Thymus (tissue), 11 donors: ENCODE measurements around the gene CX3CL1. TPM values are rescaled to one million over a fixed set of nuclear protein-coding genes. Genes with fewer than 3 reads are reported as not detected.
"Not testable (repeated sequence)": the region's sequence is repeated elsewhere in the genome, so short reads cannot be mapped to it uniquely, and the experiment has no call there.

Experiments used
- DNase-seq, 9 donors: peaks; one replicate each; pipeline ENCODE4 v3.0.0-alpha.2; 2013; ENCODE audit warnings: low spot score in 9 of 9, low read depth in 6 of 9, missing footprints in 1 of 9
- H3K27ac ChIP-seq, 2 donors: one replicate each; pipeline ENCODE4 v1.5.1; 2013; ENCODE audit warnings: control low read depth in 1 of 2, low read depth in 1 of 2, low read length in 1 of 2, mild to moderate bottlenecking in 1 of 2, moderate library complexity in 1 of 2
- H3K27me3 ChIP-seq, 2 donors: one replicate each; pipeline ENCODE4 v1.5.1; 2013; ENCODE audit warnings: low read length in 1 of 2; ENCODE audit not compliant: control insufficient read depth in 2 of 2, insufficient read depth in 1 of 2
- H3K36me3 ChIP-seq, 2 donors: one replicate each; pipeline ENCODE4 v1.5.1; 2013; ENCODE audit warnings: low read length in 1 of 2, mild to moderate bottlenecking in 1 of 2, moderate library complexity in 1 of 2; ENCODE audit not compliant: control insufficient read depth in 2 of 2, insufficient read depth in 2 of 2
- H3K4me1 ChIP-seq, 2 donors: one replicate each; pipeline ENCODE4 v1.5.1; 2013; ENCODE audit warnings: low read length in 2 of 2; ENCODE audit not compliant: control insufficient read depth in 2 of 2, insufficient read depth in 2 of 2
- H3K4me3 ChIP-seq, 2 donors: one replicate each; pipeline ENCODE4 v1.5.1; 2013; ENCODE audit warnings: low read length in 2 of 2, control low read depth in 1 of 2, mild to moderate bottlenecking in 1 of 2
- H3K9me3 ChIP-seq, 2 donors: one replicate each; pipeline ENCODE4 v1.5.1; 2013; ENCODE audit warnings: low read length in 1 of 2, mild to moderate bottlenecking in 1 of 2; ENCODE audit not compliant: control insufficient read depth in 2 of 2, insufficient read depth in 1 of 2
- WGBS: extraction: QIAGEN DNeasy Blood & Tissue Kit; methylation state at CpG from one replicate; pipeline ENCODE4 v1.1.7; 2013; 5-methylcytosine and 5-hydroxymethylcytosine counted together
- polyA plus RNA-seq: library from polyadenylated mRNA; stranded (reverse); fragments of 200-250 nt; gene quantifications from one replicate; pipeline ENCODE4 v1.2.3, GENCODE V29; 2013
- total RNA-seq: library from RNA; stranded (reverse); fragments of 120-200 nt; gene quantifications from one replicate; pipeline ENCODE4 v1.2.4, GENCODE V29; 2013
- donor health status: healthy.

CX3CL1 gene
- total and polyA plus RNA-seq, 2 donors: 1.4 to 7.2 TPM

- no peak for DNase-seq
Observed at GRCh38 chr16:57394444-57394843, 22.2 kb downstream of the CX3CL1 start.

GRCh38 chr16:57395026-57395425, 22.7 kb downstream of the CX3CL1 start:
- no peaks in the 10 kb centered on the region for H3K36me3 ChIP-seq
- no peaks in the 10 kb centered on the region for H3K27me3 ChIP-seq
- H3K4me1 ChIP-seq: no peaks in the 10 kb centered on the region
- H3K4me3 ChIP-seq: no peak overlapping the region
- peaks cover 0 to 5% of the 10 kb centered on the region in 2 donors for H3K9me3 ChIP-seq
- DNase-seq: no peak
- 96% methylated on average over 5 of the region's 5 CpGs for WGBS
- no peak overlapping the region for H3K27ac ChIP-seq

More at GRCh38 chr16:57394444-57394843, 22.2 kb downstream of the CX3CL1 start:
- Histone ChIP-seq H3K4me1 (no peaks in the 10 kb centered on the region), H3K9me3 (peaks cover 0 to 5% of the 10 kb centered on the region in 2 donors), H3K36me3 (no peaks in the 10 kb centered on the region), H3K27ac (no peak overlapping the region), H3K4me3 (no peak overlapping the region), H3K27me3 (no peaks in the 10 kb centered on the region)
- 86% methylated on average over 7 of the region's 7 CpGs for WGBS

DNA sequence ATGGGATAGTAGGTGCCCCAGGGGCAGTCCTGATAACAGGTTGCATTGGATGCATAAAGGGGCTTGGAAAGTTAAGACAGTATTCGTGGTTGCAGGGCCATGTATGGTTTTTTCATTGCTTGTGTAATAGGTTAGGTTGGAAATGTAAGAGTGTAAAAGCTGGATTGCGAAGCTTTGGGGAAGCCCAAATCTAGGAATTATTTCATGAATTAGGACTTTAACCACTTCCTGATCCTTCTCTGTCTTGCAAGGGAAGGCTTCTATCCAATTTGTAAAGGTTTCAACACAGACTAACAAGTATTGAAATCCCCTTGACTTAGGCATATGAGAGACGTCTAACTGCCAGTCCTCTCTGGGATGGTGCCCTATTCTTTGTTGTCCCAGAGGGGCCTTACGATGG, 24.5 kb downstream of the CX3CL1 start:
- Histone ChIP-seq H3K4me3 (no peak overlapping the region), H3K9me3 (peaks cover 0 to 5% of the 10 kb centered on the region in 2 donors), H3K36me3 (no peaks in the 10 kb centered on the region), H3K27me3 (peaks cover 0 to 2% of the 10 kb centered on the region in 2 donors), H3K27ac (no peak overlapping the region), H3K4me1 (no peaks in the 10 kb centered on the region)
- DNase-seq: no peak
- WGBS: 97% methylated on average over 4 of the region's 4 CpGs

- DNase-seq: not testable (repeated sequence)
- 92% methylated on average over 4 of the region's 4 CpGs for WGBS
Observed at GRCh38 chr16:57397493-57397892, 25.2 kb downstream of the CX3CL1 start.

DNA sequence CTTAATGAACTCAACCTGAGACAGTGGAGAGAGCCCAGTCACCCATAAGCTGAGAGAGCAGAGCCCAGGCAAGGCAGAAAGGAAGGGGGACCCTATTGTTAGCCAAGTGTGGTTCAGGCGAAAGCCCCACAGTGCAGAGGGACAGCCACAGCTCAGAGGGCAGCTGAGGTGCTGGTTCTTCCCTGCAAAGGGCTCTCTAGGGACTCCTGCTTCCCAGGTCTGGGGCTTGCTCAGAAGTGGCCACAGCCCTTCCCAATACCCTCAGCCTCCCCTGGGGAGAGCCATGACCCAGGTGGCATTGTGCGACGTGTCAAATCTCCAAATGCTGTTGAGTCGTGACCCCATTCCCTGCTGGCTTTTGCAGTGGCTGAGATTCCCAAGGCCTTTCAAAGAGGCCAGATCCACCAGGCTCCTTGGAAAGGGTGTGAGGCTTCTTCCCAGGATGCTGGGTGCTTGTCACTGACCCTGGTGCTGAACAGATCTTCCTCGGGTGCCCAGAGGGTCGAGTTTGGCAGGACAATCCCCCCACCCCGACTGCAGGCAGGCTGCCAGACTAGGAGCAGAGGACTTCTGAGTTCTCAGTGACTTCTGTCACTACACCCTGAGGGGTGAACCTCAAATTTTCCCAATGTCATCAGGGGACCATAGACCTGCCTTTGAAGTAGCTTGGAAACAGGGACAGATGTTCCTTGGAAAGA, 29.8 kb downstream of the CX3CL1 start:
- peaks cover 0 to 19% of the 10 kb centered on the region in 2 donors for H3K27me3 ChIP-seq
- H3K4me3 ChIP-seq: no peak overlapping the region
- no peaks in the 10 kb centered on the region for H3K4me1 ChIP-seq
- no peaks in the 10 kb centered on the region for H3K9me3 ChIP-seq
- H3K36me3 ChIP-seq: no peaks in the 10 kb centered on the region
- no peak overlapping the region for H3K27ac ChIP-seq
- DNase-seq: no peak
- WGBS: 85% methylated on average over 7 of the region's 7 CpGs

More at GRCh38 chr16:57397493-57397892, 25.2 kb downstream of the CX3CL1 start:
- not testable (repeated sequence) for H3K27ac ChIP-seq, H3K9me3 ChIP-seq, H3K36me3 ChIP-seq, H3K27me3 ChIP-seq, H3K4me1 ChIP-seq, H3K4me3 ChIP-seq

DNA sequence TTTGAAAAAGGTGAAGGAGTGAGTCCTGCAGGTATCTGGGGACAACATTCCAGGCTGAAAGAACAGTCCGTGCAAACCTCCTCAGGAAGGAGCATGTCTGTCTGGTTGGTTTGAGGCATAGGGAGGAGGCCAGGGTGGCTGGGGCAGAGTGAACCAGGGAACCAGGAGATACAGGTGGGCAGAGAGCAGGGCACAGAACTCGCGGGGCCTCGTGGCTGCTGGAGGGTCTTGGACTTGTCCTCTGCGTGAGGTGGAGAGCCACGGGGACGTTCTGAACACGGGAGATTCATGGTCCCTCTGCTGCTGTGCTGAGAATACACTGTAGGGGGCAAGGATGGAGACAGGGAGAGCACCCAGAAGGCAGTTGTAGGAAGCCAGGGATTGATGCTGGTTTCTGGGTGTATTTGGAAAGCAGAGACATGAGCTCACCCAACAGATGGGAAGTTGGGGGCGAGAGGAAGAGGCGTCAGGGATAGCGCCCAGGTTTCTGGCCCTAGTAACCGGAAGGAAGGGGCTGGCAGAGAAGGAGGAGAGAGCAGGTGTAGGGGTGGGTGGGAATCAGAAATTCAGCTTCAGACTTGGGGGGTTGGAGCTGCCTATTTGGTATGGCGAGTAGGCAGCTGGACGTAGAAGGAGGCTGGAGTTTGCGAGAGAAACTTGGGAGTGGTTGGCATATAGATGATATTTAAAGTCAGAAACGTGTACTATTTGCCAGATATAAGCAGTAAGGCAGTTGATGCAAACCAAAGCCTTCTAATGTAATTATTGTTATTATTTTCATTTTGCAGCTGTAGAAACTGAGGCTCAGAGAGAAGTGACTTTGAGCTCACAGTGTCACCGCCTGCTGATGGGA, 31.9 kb downstream of the CX3CL1 start, which contains the start of gene CCL17:
Gene CCL17, plus strand, starts transcription at position 803 of the 853 bp plus-strand sequence. CDS start 9,166 bp downstream, outside the sequence.
- no peaks in the 10 kb centered on the region for H3K36me3 ChIP-seq
- 87% methylated on average over 17 of the region's 17 CpGs for WGBS
- no peaks in the 10 kb centered on the region for H3K9me3 ChIP-seq
- H3K4me1 ChIP-seq: no peaks in the 10 kb centered on the region
- no peak within 1 kb of the TSS for H3K4me3 ChIP-seq
- no peak for DNase-seq
- peaks cover 0 to 19% of the 10 kb centered on the region in 2 donors for H3K27me3 ChIP-seq
- no peak within 1 kb of the TSS for H3K27ac ChIP-seq

- 76% methylated on average over 3 of the region's 3 CpGs for WGBS
- H3K36me3 ChIP-seq: no peaks in the 10 kb centered on the region
- H3K27me3 ChIP-seq: peaks cover 0 to 19% of the 10 kb centered on the region in 2 donors
- H3K27ac ChIP-seq: no peak overlapping the region
- H3K4me1 ChIP-seq: no peaks in the 10 kb centered on the region
- H3K9me3 ChIP-seq: no peaks in the 10 kb centered on the region
- DNase-seq: no peak
- no peak overlapping the region for H3K4me3 ChIP-seq
Observed at GRCh38 chr16:57405097-57405496, 32.8 kb downstream of the CX3CL1 start.

- Histone ChIP-seq H3K27me3 (peaks cover 0 to 16% of the 10 kb centered on the region in 2 donors), H3K27ac (no peak overlapping the region), H3K9me3 (no peaks in the 10 kb centered on the region), H3K4me1 (peaks cover 0 to 5% of the 10 kb centered on the region in 2 donors), H3K36me3 (no peaks in the 10 kb centered on the region), H3K4me3 (no peak overlapping the region)
- WGBS: 9% methylated on average over 2 of the region's 2 CpGs
- DNase-seq: no peak
Observed at GRCh38 chr16:57406881-57407280, 34.6 kb downstream of the CX3CL1 start.
